ENCODE results near the gene SLC22A2.

- no peak for TF ChIP-seq CTCF (IDR thresholded peaks at IDR 0.05; ENCODE audit: insufficient read depth, low read depth, low read length)
- TF ChIP-seq EZH2 (IDR thresholded peaks at IDR 0.05; ENCODE audit: insufficient read depth, low read length): no peak
Observed at GRCh38 chr6:160277546-160277945, 18.9 kb upstream of the SLC22A2 start.

Data from astrocyte (in vitro differentiated cells and primary cell).